Neuronal stem cell (in vitro differentiated cells): ENCODE measurements around the gene CPNE1.

Experiments used
- DNase-seq: peaks from one replicate; pipeline ENCODE4 v3.0.0-alpha.2; 2013; ENCODE audit warnings: low spot score
- H2AFZ ChIP-seq: one replicate; pipeline ENCODE4 v1.6.1; 2013; ENCODE audit warnings: mild to moderate bottlenecking, low read length, inconsistent platforms
- H2AK5ac ChIP-seq: 2 replicates; pipeline ENCODE4 v1.6.1; 2013; ENCODE audit warnings: low read depth, mild to moderate bottlenecking, inconsistent platforms, low read length, moderate library complexity, mixed read lengths
- H2BK120ac ChIP-seq: 2 replicates; pipeline ENCODE4 v1.6.1; 2013; ENCODE audit warnings: low read depth, mild to moderate bottlenecking, inconsistent platforms, low read length, moderate library complexity, mixed read lengths
- H2BK12ac ChIP-seq: one replicate; pipeline ENCODE4 v1.6.1; 2013; ENCODE audit warnings: low read length, inconsistent platforms
- H2BK15ac ChIP-seq: 2 replicates; pipeline ENCODE4 v1.6.1; 2013; ENCODE audit warnings: mild to moderate bottlenecking, low read length, inconsistent platforms, mixed read lengths
- H2BK5ac ChIP-seq: one replicate; pipeline ENCODE4 v1.6.1; 2013; ENCODE audit warnings: inconsistent platforms, mild to moderate bottlenecking, low read length, moderate library complexity
- H3K14ac ChIP-seq: one replicate; pipeline ENCODE4 v1.6.1; 2013; ENCODE audit warnings: low read length, inconsistent platforms
- H3K18ac ChIP-seq: 2 replicates; pipeline ENCODE4 v1.6.1; 2013; ENCODE audit warnings: low read length, inconsistent platforms
- H3K23ac ChIP-seq: 2 replicates; pipeline ENCODE4 v1.6.1; 2013; ENCODE audit warnings: low read depth, mild to moderate bottlenecking, mixed read lengths, low read length, inconsistent platforms; ENCODE audit not compliant: poor library complexity
- H3K27ac ChIP-seq: replicated peaks from 3 replicates; pipeline ENCODE4 v1.5.1; 2013; ENCODE audit warnings: low read length, inconsistent platforms
- H3K27me3 ChIP-seq, 3 experiments: 2 replicates each; pipeline ENCODE4 v1.6.1; 2013; ENCODE audit warnings: low read length in 3 of 3, mild to moderate bottlenecking in 2 of 3, inconsistent platforms in 1 of 3, low read depth in 1 of 3, mixed read lengths in 1 of 3, moderate library complexity in 1 of 3; ENCODE audit not compliant: control insufficient read depth in 3 of 3, insufficient read depth in 3 of 3
- H3K36me3 ChIP-seq, 2 donors: replicated peaks in 1 of 2; 2 replicates each; pipeline ENCODE4 v1.6.1; 2013; ENCODE audit warnings: low read length in 2 of 2; ENCODE audit not compliant: control insufficient read depth in 2 of 2, insufficient read depth in 2 of 2
- H3K4ac ChIP-seq: 2 replicates; pipeline ENCODE4 v1.6.1; 2013; ENCODE audit warnings: inconsistent platforms, mild to moderate bottlenecking, low read length, moderate library complexity
- H3K4me1 ChIP-seq, 2 donors: 1 replicate in 1 of 2; 2 replicates in 1 of 2; pipeline ENCODE4 v1.6.1; 2013; ENCODE audit warnings: low read length in 2 of 2, low read depth in 1 of 2; ENCODE audit not compliant: control insufficient read depth in 2 of 2, insufficient read depth in 1 of 2
- H3K4me2 ChIP-seq: one replicate; pipeline ENCODE4 v1.6.1; 2013; ENCODE audit warnings: mild to moderate bottlenecking, low read length, inconsistent platforms; ENCODE audit not compliant: insufficient read depth, poor library complexity, severe bottlenecking
- H3K4me3 ChIP-seq, 2 donors: 2 replicates each; pipeline ENCODE4 v1.5.1; 2013; ENCODE audit warnings: low read length in 2 of 2, mild to moderate bottlenecking in 2 of 2, inconsistent platforms in 1 of 2, moderate library complexity in 1 of 2
- H3K79me1 ChIP-seq: one replicate; pipeline ENCODE4 v1.6.1; 2013; ENCODE audit warnings: low read depth, mild to moderate bottlenecking, inconsistent platforms, low read length, moderate library complexity
- H3K9ac ChIP-seq: one replicate; pipeline ENCODE4 v1.6.1; 2013; ENCODE audit warnings: mild to moderate bottlenecking, low read depth, low read length, inconsistent platforms; ENCODE audit not compliant: poor library complexity
- H3K9me3 ChIP-seq, 2 donors: replicated peaks in 1 of 2; 2 replicates each; pipeline versions ENCODE3 to v1.6.1; 2013; ENCODE audit warnings: low read length in 2 of 2, mild to moderate bottlenecking in 2 of 2, inconsistent platforms in 1 of 2, low read depth in 1 of 2, mixed read lengths in 1 of 2, moderate library complexity in 1 of 2; ENCODE audit not compliant: control insufficient read depth in 2 of 2, insufficient read depth in 1 of 2
- H4K8ac ChIP-seq: one replicate; pipeline ENCODE4 v1.6.1; 2013; ENCODE audit warnings: low read depth, mild to moderate bottlenecking, inconsistent platforms, low read length, moderate library complexity
- H4K91ac ChIP-seq: one replicate; pipeline ENCODE4 v1.6.1; 2013; ENCODE audit warnings: low read length, low read depth, mild to moderate bottlenecking, inconsistent platforms; ENCODE audit not compliant: poor library complexity
- WGBS, 2 donors: extraction: QIAGEN DNeasy Blood & Tissue Kit; methylation state at CpG; one replicate each; pipeline ENCODE4 v1.1.7; 2013; ENCODE audit warnings: missing lambda C conversion rate in 2 of 2, mixed read lengths in 1 of 2; ENCODE audit not compliant: insufficient read length in 2 of 2, insufficient replicate concordance in 1 of 2; ENCODE audit errors: extremely low coverage in 2 of 2; 5-methylcytosine and 5-hydroxymethylcytosine counted together

The CPNE1 gene

GRCh38 chr20:35702824-35703695 is 38.4 kb upstream of the CPNE1 start:
- peaks cover 5% of the 10 kb centered on the region for H3K79me1 ChIP-seq
- no peak overlapping the region for H2AFZ ChIP-seq
- H2AK5ac ChIP-seq = no peak overlapping the region
- no peak overlapping the region for H3K18ac ChIP-seq
- H2BK15ac ChIP-seq = no peak overlapping the region
- H3K36me3 ChIP-seq = peaks cover 16 to 77% of the 10 kb centered on the region in 2 donors
- peaks cover 4 to 5% of the 10 kb centered on the region in 2 donors for H3K4me1 ChIP-seq
- H3K4me2 ChIP-seq = no peak overlapping the region
- H3K9ac ChIP-seq = no peak overlapping the region
- no peaks in the 10 kb centered on the region for H3K27me3 ChIP-seq
- H2BK12ac ChIP-seq = no peak overlapping the region
- no peak overlapping the region for H4K91ac ChIP-seq
- H3K4me3 ChIP-seq = no peak overlapping the region
- H3K27ac ChIP-seq = no peak overlapping the region
- H2BK5ac ChIP-seq = no peak overlapping the region
- no peak overlapping the region for H3K4ac ChIP-seq
- no peak overlapping the region for H2BK120ac ChIP-seq
- no peak overlapping the region for H3K23ac ChIP-seq
- H3K9me3 ChIP-seq = no peaks in the 10 kb centered on the region
- H3K14ac ChIP-seq = no peak overlapping the region
- no peak overlapping the region for H4K8ac ChIP-seq
- DNase-seq = no peak
- WGBS, 2 donors = no CpG with 5 or more reads among the region's 4 CpGs

DNA sequence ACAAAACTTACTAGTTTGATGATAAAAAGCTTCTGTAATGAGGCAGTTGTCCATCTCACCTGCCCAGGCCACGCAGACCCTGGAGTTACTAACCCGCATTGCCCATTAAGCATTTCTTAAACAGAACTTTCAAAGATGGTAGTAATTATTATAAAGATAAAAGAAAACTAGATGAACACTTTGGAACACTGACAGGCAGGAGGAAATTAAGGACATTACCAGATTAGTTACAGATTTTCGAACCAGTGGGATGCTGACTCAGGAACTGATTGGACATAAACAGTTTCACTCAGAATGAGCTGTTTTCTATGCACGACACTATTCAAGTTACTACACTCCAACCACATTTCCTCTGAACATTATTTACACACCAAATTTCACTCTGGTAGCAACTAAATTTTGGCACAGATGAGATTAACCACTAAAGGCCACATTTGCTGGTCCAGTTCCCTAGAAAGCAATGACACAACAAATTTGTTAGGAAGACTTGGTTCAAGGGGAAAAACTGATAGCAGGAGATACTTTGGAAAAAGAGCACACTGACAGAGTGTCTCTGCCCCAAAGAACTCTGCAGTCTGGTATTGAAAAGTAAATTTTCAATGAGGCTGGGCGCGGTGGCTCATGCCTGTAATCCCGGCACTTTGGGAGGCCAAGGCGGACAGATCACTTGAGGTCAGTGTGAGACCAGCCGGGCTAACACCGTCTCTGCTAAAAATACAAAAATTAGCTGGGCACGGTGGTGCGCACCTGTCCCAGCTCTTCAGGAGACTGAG is 37.5 kb upstream of the CPNE1 start:
- no peak overlapping the region for H3K23ac ChIP-seq
- peaks cover 16 to 69% of the 10 kb centered on the region in 2 donors for H3K36me3 ChIP-seq
- H2BK120ac ChIP-seq = no peak overlapping the region
- no peak overlapping the region for H2AFZ ChIP-seq
- no peak overlapping the region for H3K18ac ChIP-seq
- no peak overlapping the region for H3K4ac ChIP-seq
- H2BK15ac ChIP-seq = no peak overlapping the region
- H3K4me3 ChIP-seq = no peak overlapping the region
- no peaks in the 10 kb centered on the region for H3K27me3 ChIP-seq
- WGBS, 2 donors = no CpG with 5 or more reads among the region's 12 CpGs
- H4K8ac ChIP-seq = no peak overlapping the region
- no peak overlapping the region for H2BK5ac ChIP-seq
- H3K9ac ChIP-seq = no peak overlapping the region
- DNase-seq = no peak
- no peak overlapping the region for H4K91ac ChIP-seq
- H3K4me2 ChIP-seq = no peak overlapping the region
- H3K4me1 ChIP-seq = peaks cover 5 to 9% of the 10 kb centered on the region in 2 donors
- H3K14ac ChIP-seq = no peak overlapping the region
- H3K9me3 ChIP-seq = no peaks in the 10 kb centered on the region
- H2AK5ac ChIP-seq = no peak overlapping the region
- H2BK12ac ChIP-seq = no peak overlapping the region
- no peak overlapping the region for H3K27ac ChIP-seq
- H3K79me1 ChIP-seq = peaks cover 8% of the 10 kb centered on the region

GRCh38 chr20:35700625-35701148 is 36.0 kb upstream of the CPNE1 start:
- no peak overlapping the region for H4K91ac ChIP-seq
- no peaks in the 10 kb centered on the region for H3K27me3 ChIP-seq
- no peak overlapping the region for H3K18ac ChIP-seq
- H2BK5ac ChIP-seq = no peak overlapping the region
- H3K9ac ChIP-seq = no peak overlapping the region
- H2AK5ac ChIP-seq = no peak overlapping the region
- peaks cover 5 to 9% of the 10 kb centered on the region in 2 donors for H3K4me1 ChIP-seq
- peaks cover 8% of the 10 kb centered on the region for H3K79me1 ChIP-seq
- no CpG with 5 or more reads among the region's 7 CpGs for WGBS, 2 donors
- H2BK120ac ChIP-seq = no peak overlapping the region
- DNase-seq = no peak
- H3K4me2 ChIP-seq = no peak overlapping the region
- H3K23ac ChIP-seq = no peak overlapping the region
- no peak overlapping the region for H2AFZ ChIP-seq
- no peaks in the 10 kb centered on the region for H3K9me3 ChIP-seq
- no peak overlapping the region for H3K14ac ChIP-seq
- peak overlapping the region in 1 of 2 donors; percentile 88 for H3K4me3 ChIP-seq
- H3K4ac ChIP-seq = no peak overlapping the region
- no peak overlapping the region for H3K27ac ChIP-seq
- peaks cover 10 to 57% of the 10 kb centered on the region in 2 donors for H3K36me3 ChIP-seq
- H2BK15ac ChIP-seq = no peak overlapping the region
- no peak overlapping the region for H4K8ac ChIP-seq
- H2BK12ac ChIP-seq = no peak overlapping the region
